HL-60 (cell line): Measurements from ENCODE around the gene CFAP46.

Experiments
- CTCF ChIP-seq: IDR thresholded peaks from one replicate; pipeline ENCODE4 v1.5.1; 2011; ENCODE audit warnings: low read length, control low read depth, inconsistent platforms; ENCODE audit not compliant: insufficient read depth
- GABPA ChIP-seq: IDR thresholded peaks from 2 replicates; pipeline ENCODE4 v1.6.1; 2012; ENCODE audit warnings: low read depth
- POLR2AphosphoS5 ChIP-seq: IDR thresholded peaks from 2 replicates; pipeline ENCODE4 v1.6.1; 2012; ENCODE audit warnings: low read depth
- REST ChIP-seq: IDR thresholded peaks from 2 replicates; pipeline ENCODE4 v1.6.1; 2012; ENCODE audit warnings: low read depth; ENCODE audit not compliant: insufficient replicate concordance

DNA sequence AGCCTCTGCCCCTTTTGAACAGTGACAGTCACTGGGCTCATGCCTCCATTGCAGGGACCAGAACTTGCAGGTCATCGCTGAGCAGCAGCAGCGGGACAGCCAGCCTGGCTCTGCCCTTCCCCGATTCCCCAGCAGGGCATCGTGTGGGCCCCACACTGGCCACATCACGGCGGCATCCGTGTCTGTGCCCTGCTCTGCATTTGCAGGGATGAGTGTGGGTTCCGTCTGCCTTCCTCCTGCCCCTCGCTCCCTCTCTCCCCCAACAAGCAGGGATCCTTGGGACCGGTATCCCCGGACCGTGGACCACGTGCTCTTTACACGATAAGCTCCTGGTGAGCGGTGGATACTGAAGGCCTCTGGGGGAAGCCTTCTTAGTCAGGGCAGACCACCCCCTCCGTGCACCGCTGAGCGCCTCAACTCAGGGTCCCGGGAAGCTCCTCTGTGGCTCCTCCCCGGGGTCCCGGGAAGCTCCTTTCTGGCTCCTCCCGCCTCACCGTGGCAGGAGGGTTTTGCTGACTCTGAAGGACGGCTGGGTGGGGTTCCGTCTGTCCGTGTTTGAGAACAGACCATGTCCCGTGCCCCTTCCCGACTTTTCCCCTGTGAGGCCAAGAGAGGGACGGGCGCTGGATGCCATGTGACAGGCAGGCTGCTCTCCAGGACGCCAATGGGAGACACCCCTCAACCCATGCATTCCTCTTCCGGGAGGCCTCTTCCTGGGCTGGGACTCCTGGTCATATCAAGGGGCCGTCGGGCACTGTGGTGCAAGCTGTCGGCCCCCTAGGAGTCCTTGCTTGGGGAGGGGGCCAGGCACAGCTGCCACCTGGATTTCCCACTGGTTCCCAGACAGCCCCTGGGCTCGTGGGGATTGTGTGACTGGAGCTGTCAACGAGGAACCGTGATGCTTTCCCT, 132.9 kb downstream of the CFAP46 start:
- TF ChIP-seq REST, result no peak
- no peak for TF ChIP-seq CTCF
- TF ChIP-seq POLR2AphosphoS5, result no peak
- TF ChIP-seq GABPA, result no peak
